ENCODE measurements around the gene ALPK3.

DNA sequence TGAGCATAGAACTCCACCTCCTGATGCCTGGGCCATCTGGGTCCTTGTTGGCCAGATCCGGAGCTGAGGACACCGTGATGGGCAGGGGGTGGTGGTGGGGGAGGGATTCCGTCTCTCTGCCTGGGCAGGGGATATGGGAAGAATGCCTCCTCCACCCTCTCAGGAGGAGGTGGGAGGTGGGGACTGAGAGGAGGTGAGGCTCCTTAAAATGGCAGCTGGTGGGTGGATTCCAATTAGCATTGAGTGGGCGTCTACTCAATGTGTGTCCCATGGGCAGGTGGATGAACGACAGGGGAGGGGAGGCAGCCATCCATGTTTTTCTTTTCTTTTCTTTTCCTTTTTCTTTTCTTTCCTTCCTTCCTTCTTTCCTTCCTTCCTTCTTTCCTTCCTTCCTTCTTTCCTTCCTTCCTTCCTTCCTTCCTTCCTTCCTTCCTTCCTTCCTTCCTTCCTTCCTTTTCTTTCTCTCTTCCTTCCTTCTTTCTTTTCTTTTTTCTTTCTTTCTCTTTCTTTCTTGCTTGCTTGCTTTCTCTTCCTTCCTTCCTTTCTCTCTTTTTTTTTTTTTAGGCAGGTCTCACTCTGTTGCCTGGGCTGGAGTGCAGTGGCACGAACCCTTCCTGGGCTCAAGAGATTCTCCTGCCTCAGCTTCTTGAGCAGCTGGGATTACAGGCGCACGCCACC lies 72.3 kb downstream of the ALPK3 start:
- TF ChIP-seq, protein P1, sequence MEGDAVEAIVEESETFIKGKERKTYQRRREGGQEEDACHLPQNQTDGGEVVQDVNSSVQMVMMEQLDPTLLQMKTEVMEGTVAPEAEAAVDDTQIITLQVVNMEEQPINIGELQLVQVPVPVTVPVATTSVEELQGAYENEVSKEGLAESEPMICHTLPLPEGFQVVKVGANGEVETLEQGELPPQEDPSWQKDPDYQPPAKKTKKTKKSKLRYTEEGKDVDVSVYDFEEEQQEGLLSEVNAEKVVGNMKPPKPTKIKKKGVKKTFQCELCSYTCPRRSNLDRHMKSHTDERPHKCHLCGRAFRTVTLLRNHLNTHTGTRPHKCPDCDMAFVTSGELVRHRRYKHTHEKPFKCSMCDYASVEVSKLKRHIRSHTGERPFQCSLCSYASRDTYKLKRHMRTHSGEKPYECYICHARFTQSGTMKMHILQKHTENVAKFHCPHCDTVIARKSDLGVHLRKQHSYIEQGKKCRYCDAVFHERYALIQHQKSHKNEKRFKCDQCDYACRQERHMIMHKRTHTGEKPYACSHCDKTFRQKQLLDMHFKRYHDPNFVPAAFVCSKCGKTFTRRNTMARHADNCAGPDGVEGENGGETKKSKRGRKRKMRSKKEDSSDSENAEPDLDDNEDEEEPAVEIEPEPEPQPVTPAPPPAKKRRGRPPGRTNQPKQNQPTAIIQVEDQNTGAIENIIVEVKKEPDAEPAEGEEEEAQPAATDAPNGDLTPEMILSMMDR (conservative IDR thresholded peaks at IDR 0.05) = no peak
- no peak for TF ChIP-seq ZFX (IDR thresholded peaks at IDR 0.05)

Data from C4-2B (cell line).